Measurements from ENCODE around the gene LAMB3. TPM values are rescaled to one million over a fixed set of nuclear protein-coding genes. Genes with fewer than 3 reads are reported as not detected.

LAMB3 gene
- total RNA-seq, 1 experiment from 2014 or later, result 0.28 TPM

DNA sequence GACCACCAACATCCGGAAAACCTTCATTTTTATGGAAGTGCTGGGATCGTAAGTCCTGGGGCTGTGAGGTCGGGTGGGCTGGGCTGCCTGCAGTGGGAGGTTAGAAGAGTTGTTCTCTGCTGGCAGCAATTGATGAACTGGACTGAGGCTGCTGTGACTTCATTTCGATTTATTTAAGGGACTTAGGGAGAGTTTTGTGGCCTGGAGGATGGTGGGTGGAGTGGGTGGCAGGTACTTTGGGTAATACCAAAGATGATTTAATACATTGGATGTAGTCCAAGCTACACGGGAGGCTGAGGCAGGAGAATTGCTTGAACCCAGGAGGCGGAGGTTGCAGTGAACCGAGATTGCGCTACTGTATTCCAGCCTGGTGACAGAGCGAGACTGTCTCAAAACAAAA lies 57.2 kb downstream of the LAMB3 start:
- Histone ChIP-seq H3K56ac (ENCODE audit: insufficient read length, low read depth, low read length) (no peak overlapping the region), H3K23me2 (ENCODE audit: insufficient read length, low read depth, low read length, poor library complexity, severe bottlenecking) (no peaks in the 10 kb centered on the region), H3K79me1 (ENCODE audit: insufficient read depth, low read depth, low read length, poor library complexity, severe bottlenecking) (no peaks in the 10 kb centered on the region), H3K27me3 (ENCODE audit: insufficient read depth, low read length) (no peaks in the 10 kb centered on the region; the same call in 1 of the 2 replicates), H2BK5ac (ENCODE audit: insufficient read length, low read length) (no peak overlapping the region), H3K9ac (ENCODE audit: extremely low read depth, insufficient read length, low read length) (no peak overlapping the region), H2BK120ac (ENCODE audit: low read depth, low read length, poor library complexity, severe bottlenecking) (no peak overlapping the region), H4K20me1 (ENCODE audit: control insufficient read depth, insufficient read depth, insufficient read length) (no peaks in the 10 kb centered on the region), H3K4me2 (ENCODE audit: insufficient read depth, insufficient read length, low read length) (no peak overlapping the region), H3K4ac (ENCODE audit: low read depth, low read length) (no peak overlapping the region), H3K23ac (ENCODE audit: insufficient read length, low read depth, low read length) (no peak overlapping the region), H3K27ac (ENCODE audit: insufficient read length, low read depth, low read length) (no peak overlapping the region), H4K8ac (replicated peaks; ENCODE audit: insufficient read length, low read depth, low read length) (no peak overlapping the region), H3T11ph (ENCODE audit: low read length) (no peak overlapping the region), H3K18ac (ENCODE audit: insufficient read length, low read depth, low read length) (no peak overlapping the region), H3K79me2 (ENCODE audit: insufficient read depth, low read length) (no peaks in the 10 kb centered on the region), H2AK5ac (ENCODE audit: insufficient read length, low read length) (no peak overlapping the region), H3K4me1 (ENCODE audit: insufficient read depth, low read length) (no peaks in the 10 kb centered on the region), H3K14ac (ENCODE audit: insufficient read depth, low read length) (no peak overlapping the region), H2AFZ (ENCODE audit: low read length) (no peak overlapping the region), H2BK15ac (ENCODE audit: low read depth, low read length) (no peak overlapping the region), H2BK20ac (ENCODE audit: low read depth, low read length, poor library complexity, severe bottlenecking) (no peak overlapping the region), H4K91ac (ENCODE audit: insufficient read length, low read depth, low read length) (no peak overlapping the region), H2BK12ac (ENCODE audit: insufficient read length, low read depth, low read length) (no peak overlapping the region), H3K9me3 (ENCODE audit: control insufficient read depth, low read depth, low read length) (no peaks in the 10 kb centered on the region), H4K5ac (ENCODE audit: insufficient read length, low read depth, low read length) (no peak overlapping the region)
- Mint-ChIP-seq H3K27me3 (ENCODE audit: low read depth) (peaks cover 28% of the 10 kb centered on the region), H3K4me3 (no peak overlapping the region), H3K4me1 (peaks cover 2 to 7% of the 10 kb centered on the region in 2 experiments; a peak in 3 of 4 replicates), H3K9me3 (no peaks in the 10 kb centered on the region), H3K27ac (no peak overlapping the region), H3K36me3 (ENCODE audit: insufficient read depth in 1 of 3, low read depth in 3 of 3) (no peaks in the 10 kb centered on the region)
- WGBS (ENCODE audit: extremely low coverage, insufficient read length, low lambda C conversion rate), result no CpG with 5 or more reads among the region's 9 CpGs
- no peak for DNase-seq
- TF ChIP-seq, protein P1, sequence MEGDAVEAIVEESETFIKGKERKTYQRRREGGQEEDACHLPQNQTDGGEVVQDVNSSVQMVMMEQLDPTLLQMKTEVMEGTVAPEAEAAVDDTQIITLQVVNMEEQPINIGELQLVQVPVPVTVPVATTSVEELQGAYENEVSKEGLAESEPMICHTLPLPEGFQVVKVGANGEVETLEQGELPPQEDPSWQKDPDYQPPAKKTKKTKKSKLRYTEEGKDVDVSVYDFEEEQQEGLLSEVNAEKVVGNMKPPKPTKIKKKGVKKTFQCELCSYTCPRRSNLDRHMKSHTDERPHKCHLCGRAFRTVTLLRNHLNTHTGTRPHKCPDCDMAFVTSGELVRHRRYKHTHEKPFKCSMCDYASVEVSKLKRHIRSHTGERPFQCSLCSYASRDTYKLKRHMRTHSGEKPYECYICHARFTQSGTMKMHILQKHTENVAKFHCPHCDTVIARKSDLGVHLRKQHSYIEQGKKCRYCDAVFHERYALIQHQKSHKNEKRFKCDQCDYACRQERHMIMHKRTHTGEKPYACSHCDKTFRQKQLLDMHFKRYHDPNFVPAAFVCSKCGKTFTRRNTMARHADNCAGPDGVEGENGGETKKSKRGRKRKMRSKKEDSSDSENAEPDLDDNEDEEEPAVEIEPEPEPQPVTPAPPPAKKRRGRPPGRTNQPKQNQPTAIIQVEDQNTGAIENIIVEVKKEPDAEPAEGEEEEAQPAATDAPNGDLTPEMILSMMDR (conservative IDR thresholded peaks at IDR 0.05), result no peak
